Gastroesophageal sphincter (tissue), 4 donors: Measurements from ENCODE around the gene FAM117A. TPM values are rescaled to one million over a fixed set of nuclear protein-coding genes. Genes with fewer than 3 reads are reported as not detected.

ENCODE experiments used
- ATAC-seq: fragments of 150-250 bp; one replicate; pipeline ENCODE4 v1.9.1; 2016; ENCODE audit warnings: mild to moderate bottlenecking, moderate library complexity
- H3K27ac ChIP-seq, 4 donors: fragments of 200-600 bp; sonication (generic) in 3 of 4; 1 replicate in 3 of 4; 2 replicates in 1 of 4; pipeline ENCODE4 v1.5.1; 2016 to 2019
- H3K27me3 ChIP-seq: fragments of 200-600 bp; sonication (generic); one replicate; pipeline ENCODE4 v1.5.1; 2019
- H3K36me3 ChIP-seq, 2 donors: fragments of 200-600 bp; sonication (generic); one replicate each; pipeline ENCODE4 v1.5.1; 2019; ENCODE audit warnings: control low read depth in 1 of 2
- H3K4me1 ChIP-seq, 3 donors: fragments of 200-600 bp; sonication (generic); 1 replicate in 2 of 3; 2 replicates in 1 of 3; pipeline ENCODE4 v1.5.1; 2016 to 2019; ENCODE audit warnings: control low read depth in 2 of 3
- H3K4me3 ChIP-seq, 2 donors: fragments of 200-600 bp; sonication (generic); one replicate each; pipeline ENCODE4 v1.5.1; 2019; ENCODE audit warnings: mild to moderate bottlenecking in 1 of 2, moderate library complexity in 1 of 2
- H3K9me3 ChIP-seq, 3 donors: fragments of 200-600 bp; sonication (generic); one replicate each; pipeline ENCODE4 v1.5.1; 2017 to 2019; ENCODE audit warnings: control low read depth in 2 of 3
- CTCF ChIP-seq, 4 experiments: fragments of 200-600 bp in 2 of 4; fragments of 450-650 bp in 2 of 4; sonication (generic) in 1 of 4; IDR thresholded peaks; one replicate each; pipeline ENCODE4 v1.5.1; 2017 to 2019; ENCODE audit warnings: antibody characterized with exemption in 4 of 4, mild to moderate bottlenecking in 2 of 4, moderate library complexity in 2 of 4
- EP300 ChIP-seq: sonication (generic); formaldehyde crosslinking; IDR thresholded peaks from one replicate; pipeline ENCODE4 v1.6.1; 2017; ENCODE audit warnings: antibody characterized with exemption, mild to moderate bottlenecking
- POLR2A ChIP-seq, 2 donors: fragments of 450-650 bp; IDR thresholded peaks; one replicate each; pipeline ENCODE4 v1.6.1; 2017; ENCODE audit warnings: antibody characterized with exemption in 2 of 2, mild to moderate bottlenecking in 2 of 2, moderate library complexity in 1 of 2
- POLR2AphosphoS5 ChIP-seq: sonication (generic); formaldehyde crosslinking; IDR thresholded peaks from one replicate; pipeline ENCODE4 v1.6.1; 2017; ENCODE audit warnings: antibody characterized with exemption
- WGBS, 2 donors: methylation state at CpG; one replicate each; pipeline ENCODE4 v1.1.5; 2018; ENCODE audit warnings: low coverage in 1 of 2; 5-methylcytosine and 5-hydroxymethylcytosine counted together
- total RNA-seq, 4 donors: library from RNA; depleted of rRNA; stranded (reverse); fragments of >200 nt; gene quantifications; one replicate each; pipeline ENCODE4 v1.1.0, GENCODE V29; 2016

The FAM117A gene
- total RNA-seq, 4 donors from 2014 or later, result 12.4 to 39.5 (median 19.8) TPM

DNA sequence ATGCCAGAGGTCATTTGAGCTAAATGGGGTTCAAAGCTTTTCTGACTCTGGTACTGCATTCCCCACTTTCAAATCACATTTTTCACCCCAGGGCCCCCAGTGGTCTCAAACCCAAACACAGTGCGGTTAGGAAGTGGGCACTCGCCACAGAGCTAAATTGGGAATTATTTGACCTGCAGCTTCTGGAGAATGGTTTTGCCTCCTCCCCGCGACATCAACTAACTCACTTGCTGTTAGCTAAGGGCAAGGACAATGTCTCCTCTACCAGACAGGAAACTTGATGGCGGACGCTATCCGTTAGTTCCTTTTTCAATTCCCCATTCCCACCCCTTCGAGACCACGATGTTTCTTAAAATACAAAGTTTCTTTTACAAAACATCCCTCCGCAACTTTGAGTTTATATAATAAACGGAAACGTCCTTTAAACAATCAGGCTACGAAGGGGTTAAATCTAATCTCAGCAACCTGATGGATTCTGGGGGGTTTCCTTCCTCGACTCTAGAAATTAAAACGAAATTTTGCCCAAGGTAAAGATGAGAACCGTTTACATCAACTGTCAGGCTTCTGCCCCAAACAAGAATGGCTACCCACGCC lies 24.1 kb upstream of the FAM117A start:
- H3K4me1 ChIP-seq, result peaks cover 13 to 68% (median 34%) of the 10 kb centered on the region in 3 donors
- H3K27ac ChIP-seq, result peak overlapping the region; percentile 96 to 100 (median 100)
- no peaks in the 10 kb centered on the region for H3K27me3 ChIP-seq
- 1% methylated on average over 13 to 17 of the region's 17 CpGs for WGBS, 2 donors
- peaks cover 0 to 21% of the 10 kb centered on the region in 2 donors for H3K36me3 ChIP-seq
- peak overlapping the region; percentile 70 to 92 for H3K4me3 ChIP-seq
- H3K9me3 ChIP-seq, result no peaks in the 10 kb centered on the region
- TF ChIP-seq EP300 (no peak), POLR2AphosphoS5 (no peak)
- ATAC-seq, result no peak

- Histone ChIP-seq H3K27ac (peak overlapping the region in 3 of 4 donors; percentile 78 to 82 (median 81)), H3K4me1 (peaks cover 8 to 65% (median 22%) of the 10 kb centered on the region in 3 donors), H3K9me3 (no peaks in the 10 kb centered on the region), H3K36me3 (no peaks in the 10 kb centered on the region), H3K27me3 (no peaks in the 10 kb centered on the region), H3K4me3 (no peak overlapping the region)
- ATAC-seq, result no peak
- no peak for TF ChIP-seq CTCF (IDR thresholded peaks at IDR 0.05)
- no peak for TF ChIP-seq EP300
- TF ChIP-seq POLR2A (IDR thresholded peaks at IDR 0.05), result no peak
- TF ChIP-seq POLR2AphosphoS5, result no peak
- WGBS, 2 donors, result 33 to 47% methylated on average over 1 of the region's 1 CpG
These were observed 20.7 kb upstream of the FAM117A start for GRCh38 chr17:49784636-49785035.

DNA sequence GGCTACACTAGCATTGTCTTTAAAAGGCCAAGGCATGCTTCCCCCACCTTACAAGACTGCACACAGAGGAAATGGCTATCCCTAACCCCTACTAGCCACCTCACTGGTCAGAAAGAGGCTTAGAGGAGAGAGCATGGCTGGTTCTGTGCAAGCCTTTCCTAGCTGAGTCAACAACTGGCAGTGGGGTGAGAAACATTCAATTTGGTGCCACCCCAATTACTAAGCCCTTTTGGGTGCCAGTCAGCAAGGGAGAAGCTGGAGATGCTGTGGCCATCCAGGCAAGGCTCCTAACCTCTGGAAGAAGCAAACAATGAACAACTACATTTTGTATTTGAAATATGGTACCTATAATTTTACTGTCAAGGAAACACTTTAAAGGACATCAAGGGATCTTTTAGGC lies 19.9 kb upstream of the FAM117A start:
- peaks cover 7 to 70% (median 24%) of the 10 kb centered on the region in 3 donors for H3K4me1 ChIP-seq
- H3K9me3 ChIP-seq, result no peaks in the 10 kb centered on the region
- no peaks in the 10 kb centered on the region for H3K27me3 ChIP-seq
- TF ChIP-seq CTCF (IDR thresholded peaks at IDR 0.05) (no peak), EP300 (no peak), POLR2A (IDR thresholded peaks at IDR 0.05) (no peak), POLR2AphosphoS5 (no peak)
- peak overlapping the region; percentile 49 to 82 (median 80) for H3K27ac ChIP-seq
- ATAC-seq, result no peak
- H3K36me3 ChIP-seq, result no peaks in the 10 kb centered on the region
- no peak overlapping the region for H3K4me3 ChIP-seq

- peak; percentile 30 for ATAC-seq
- Histone ChIP-seq H3K36me3 (no peaks in the 10 kb centered on the region), H3K27ac (peak overlapping the region; percentile 49 to 82 (median 80)), H3K9me3 (no peaks in the 10 kb centered on the region), H3K4me1 (peaks cover 7 to 75% (median 24%) of the 10 kb centered on the region in 3 donors), H3K27me3 (no peaks in the 10 kb centered on the region), H3K4me3 (no peak overlapping the region)
- TF ChIP-seq POLR2AphosphoS5 (no peak), EP300 (no peak), POLR2A (IDR thresholded peaks at IDR 0.05) (no peak), CTCF (IDR thresholded peaks at IDR 0.05) (no peak)
- 18 to 29% methylated on average over 1 to 2 of the region's 3 CpGs for WGBS, 2 donors
These were observed 19.3 kb upstream of the FAM117A start for GRCh38 chr17:49783071-49783715.

DNA sequence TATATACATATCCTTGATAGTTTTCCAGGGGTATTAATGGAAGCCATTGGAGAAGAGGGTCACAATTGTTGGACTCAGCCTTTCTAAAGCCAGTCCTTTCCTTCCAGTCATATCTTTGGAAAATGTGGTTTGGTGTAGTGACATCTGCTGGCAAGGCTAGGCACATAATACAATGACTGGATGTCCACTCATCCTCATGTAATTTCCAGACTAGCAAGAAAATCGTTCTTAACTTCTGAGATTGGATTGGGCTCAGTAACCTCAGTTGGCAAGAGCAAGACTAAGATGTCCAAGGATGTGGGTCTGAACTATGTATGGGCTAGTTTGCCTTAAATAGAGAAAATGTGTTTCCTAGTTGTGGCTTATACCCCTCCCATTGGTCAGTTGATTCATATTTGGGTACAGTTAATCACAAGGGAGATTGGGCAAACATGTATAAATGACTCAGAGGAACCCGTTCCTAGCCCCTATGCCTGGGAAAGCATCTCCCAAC lies 15.9 kb upstream of the FAM117A start:
- 4 to 13% methylated on average over 2 of the region's 2 CpGs for WGBS, 2 donors
- H3K4me3 ChIP-seq, result no peak overlapping the region
- H3K27me3 ChIP-seq, result no peaks in the 10 kb centered on the region
- peak overlapping the region; percentile 0 to 78 (median 66) for H3K27ac ChIP-seq
- H3K36me3 ChIP-seq, result no peaks in the 10 kb centered on the region
- peaks cover 21 to 97% (median 48%) of the 10 kb centered on the region in 3 donors for H3K4me1 ChIP-seq
- no peaks in the 10 kb centered on the region for H3K9me3 ChIP-seq
- TF ChIP-seq POLR2A (IDR thresholded peaks at IDR 0.05) (no peak), POLR2AphosphoS5 (peak; percentile 66), CTCF (IDR thresholded peaks at IDR 0.05) (peak; percentile 41 to 67 (median 64))
- ATAC-seq, result peak; percentile 57
